GM21528 (cell line): ENCODE measurements around the gene NDC1.
"Not testable (repeated sequence)": the region's sequence is repeated elsewhere in the genome, so short reads cannot be mapped to it uniquely, and the experiment has no call there.

Experiments
- ATAC-seq: cut with Tn5 transposase; IDR thresholded peaks from one replicate; pipeline ENCODE4 v1.9.1; 2021; ENCODE audit warnings: mild to moderate bottlenecking, moderate library complexity; ENCODE audit not compliant: unreplicated experiment, low FRiP score

The NDC1 gene

DNA sequence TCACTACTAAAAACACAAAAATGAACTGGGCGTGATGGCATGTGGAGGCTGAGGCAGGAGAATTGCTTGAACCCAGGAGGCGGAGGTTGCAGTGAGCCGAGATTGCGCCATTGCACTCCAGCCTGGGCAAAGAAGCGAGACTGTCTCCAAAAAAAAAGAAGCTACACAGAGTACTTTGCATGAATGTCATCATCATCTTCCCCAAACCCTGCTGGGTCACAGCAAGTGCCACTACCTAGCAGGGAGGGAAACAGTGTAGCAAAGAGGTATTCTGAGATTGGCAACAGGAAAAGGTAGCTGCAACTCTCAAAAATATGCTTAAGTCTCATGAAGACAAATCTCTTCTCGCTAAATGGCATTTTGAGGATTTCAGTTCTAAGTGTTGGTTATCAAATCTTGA lies 12.8 kb downstream of the NDC1 start:
- no peak for ATAC-seq

DNA sequence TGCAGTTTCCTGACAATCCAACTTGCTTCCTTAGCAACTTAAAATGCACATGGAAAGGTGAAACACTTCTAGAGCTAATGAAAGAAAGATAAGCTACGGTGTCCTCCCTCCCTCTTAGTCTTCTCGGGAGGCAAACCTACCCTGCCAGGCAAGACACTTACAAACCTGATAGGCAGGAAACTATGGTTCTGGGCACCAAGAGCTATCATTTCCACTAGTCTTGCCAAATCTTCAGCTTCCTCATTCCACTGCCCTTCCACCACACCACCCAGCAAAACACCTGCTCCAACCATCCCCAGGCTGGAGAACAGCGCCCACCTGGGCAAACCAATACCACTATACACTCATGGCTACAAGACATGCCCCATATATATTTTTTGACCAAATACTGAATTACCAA lies 15.2 kb downstream of the NDC1 start:
- no peak for ATAC-seq

DNA sequence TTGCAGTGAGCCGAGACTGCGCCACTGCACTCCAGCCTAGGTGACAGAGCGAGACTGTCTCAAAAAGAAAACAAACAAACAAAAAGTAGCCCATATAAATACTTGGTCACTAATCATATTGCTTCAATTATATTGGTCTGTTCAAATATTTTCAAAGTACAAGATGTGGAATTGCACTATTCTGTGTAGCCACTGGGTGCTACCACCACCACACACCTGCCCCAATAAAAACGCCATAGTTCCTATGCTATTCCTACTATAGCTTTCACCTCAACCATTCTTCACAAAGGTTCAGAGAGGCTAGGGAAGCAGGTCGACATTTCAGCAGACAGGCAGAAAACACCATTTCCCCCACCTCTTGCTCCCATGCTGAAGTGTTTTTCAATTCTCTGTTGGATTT lies 16.7 kb downstream of the NDC1 start:
- ATAC-seq = no peak

DNA sequence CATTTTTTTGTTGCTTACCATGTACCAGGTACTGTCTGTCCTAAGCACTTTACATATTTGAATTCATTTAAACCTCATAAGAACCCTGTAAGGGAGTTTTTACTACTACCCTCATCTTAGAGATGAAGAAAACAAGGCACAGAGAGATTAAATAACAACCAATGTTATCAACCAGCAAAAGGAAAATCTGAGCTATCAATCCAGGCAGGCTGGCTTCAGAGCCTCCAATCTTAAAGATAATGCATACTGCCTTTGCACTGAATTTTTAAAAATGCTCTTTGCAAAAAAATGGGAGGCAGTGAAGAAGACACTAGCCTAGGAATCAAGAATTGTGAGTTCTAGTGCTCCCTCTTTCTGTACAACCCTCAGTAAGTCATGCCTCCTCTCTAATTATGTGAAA lies 18.7 kb downstream of the NDC1 start:
- no peak for ATAC-seq

DNA sequence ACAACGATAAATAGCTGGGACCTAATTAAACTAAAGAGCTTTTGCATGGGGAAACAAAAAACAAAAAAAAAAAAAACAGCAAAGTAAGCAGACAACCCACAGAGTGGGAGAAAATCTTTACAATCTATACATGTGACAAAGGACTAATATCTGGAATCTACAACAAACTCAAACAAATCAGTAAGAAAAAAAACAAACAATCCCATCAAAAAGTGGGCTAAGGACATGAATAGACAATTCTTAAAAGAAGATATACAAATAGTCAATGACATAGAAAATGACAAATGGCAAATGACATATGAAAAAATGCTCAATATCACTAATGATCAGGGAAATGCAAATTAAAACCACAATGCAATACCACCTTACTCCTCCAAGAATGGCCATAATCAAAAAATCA lies 21.5 kb downstream of the NDC1 start:
- not testable (repeated sequence) for ATAC-seq

DNA sequence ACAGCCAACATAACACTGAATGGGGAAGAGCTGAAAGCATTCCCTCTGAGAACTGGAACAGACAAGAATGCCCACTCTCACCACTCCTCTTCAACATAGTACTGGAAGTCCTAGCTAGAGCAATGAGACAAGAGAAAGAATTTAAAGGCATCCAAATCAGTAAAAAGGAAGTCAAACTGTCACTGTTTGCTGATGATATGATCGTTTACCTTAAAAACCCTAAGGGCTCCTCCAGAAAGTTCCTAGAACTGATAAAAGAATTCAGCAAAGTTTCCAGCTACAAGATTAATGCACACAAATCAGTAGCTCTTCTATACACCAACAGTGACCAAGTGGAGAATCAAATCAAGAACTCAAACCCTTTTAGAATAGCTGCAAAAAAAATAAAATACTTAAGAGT lies 22.6 kb downstream of the NDC1 start:
- not testable (repeated sequence) for ATAC-seq

DNA sequence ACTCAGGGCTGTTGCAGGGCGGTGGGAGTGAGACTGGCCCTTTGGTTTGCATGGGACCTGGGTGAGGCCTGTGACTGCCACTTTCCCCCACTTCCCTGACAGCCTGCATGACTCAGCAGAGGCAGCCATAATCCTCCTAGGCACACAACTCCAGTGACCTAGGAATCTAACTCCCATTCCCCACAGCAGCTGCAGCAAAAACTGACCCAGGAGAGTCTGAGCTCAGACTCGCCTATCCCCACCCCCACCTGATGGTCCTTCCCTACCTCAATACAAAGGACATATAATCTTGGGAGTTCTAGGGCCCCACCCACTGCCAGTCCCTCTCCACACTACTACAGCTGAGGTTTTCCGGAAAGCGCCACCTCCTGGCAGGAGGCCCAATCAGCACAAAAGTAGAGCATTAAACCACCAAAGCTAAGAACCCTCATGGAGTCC lies 26.7 kb downstream of the NDC1 start:
- no peak for ATAC-seq

DNA sequence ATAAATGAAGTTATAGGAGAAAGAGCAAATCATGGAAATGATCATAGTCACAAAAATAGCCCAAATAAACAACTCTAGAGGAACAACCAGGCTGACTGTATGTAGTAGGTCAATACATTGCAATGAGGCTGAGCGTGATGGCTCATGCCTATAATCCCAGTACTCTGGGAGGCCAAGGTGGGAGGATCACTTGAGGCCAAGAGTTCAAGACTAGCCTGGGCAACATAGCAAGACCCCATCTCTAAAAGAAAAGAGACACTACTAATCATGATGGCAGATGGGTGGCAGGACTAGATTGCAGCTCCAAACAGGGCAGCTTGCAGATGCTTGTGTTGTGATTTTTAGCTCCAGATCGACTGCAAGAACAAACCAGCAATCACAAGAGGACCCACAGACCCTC lies 27.6 kb downstream of the NDC1 start:
- no peak for ATAC-seq

DNA sequence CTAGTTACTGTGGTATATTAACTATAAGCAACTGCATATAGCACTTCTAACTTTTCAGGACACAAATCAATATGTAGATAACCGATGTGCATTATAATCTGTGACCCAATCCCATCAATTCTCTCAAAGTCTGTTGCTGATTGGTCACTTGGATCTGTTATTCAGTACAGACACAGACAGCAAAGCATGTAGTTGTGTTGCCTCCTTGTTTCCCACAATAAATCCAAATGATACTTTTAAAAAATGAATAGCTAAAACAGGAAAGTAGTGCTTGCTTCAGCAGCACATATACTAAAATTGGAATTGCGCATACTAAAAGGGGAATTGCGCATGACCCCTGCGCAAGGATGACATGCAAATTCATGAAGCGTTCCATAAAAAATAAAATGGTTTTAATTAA lies 28.1 kb downstream of the NDC1 start:
- ATAC-seq = no peak

DNA sequence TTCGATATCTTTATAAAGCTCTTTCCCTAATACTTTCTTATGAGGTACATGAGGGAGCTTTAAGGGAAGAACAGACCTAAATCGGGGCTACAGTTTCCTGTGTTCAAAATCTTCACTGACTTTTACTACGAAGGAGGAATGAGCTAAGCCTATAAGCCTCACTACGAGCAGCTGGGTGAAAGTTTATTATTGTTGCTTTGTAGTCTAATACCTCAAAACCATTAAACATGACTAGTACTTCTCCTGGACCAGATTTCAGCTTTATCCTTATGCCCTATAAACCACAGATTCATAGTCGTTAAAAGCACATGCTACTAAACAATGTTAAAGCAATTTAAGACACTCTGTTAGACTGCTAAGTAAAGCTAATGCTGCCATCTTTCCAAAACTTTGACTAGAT lies 30.2 kb downstream of the NDC1 start:
- no peak for ATAC-seq

DNA sequence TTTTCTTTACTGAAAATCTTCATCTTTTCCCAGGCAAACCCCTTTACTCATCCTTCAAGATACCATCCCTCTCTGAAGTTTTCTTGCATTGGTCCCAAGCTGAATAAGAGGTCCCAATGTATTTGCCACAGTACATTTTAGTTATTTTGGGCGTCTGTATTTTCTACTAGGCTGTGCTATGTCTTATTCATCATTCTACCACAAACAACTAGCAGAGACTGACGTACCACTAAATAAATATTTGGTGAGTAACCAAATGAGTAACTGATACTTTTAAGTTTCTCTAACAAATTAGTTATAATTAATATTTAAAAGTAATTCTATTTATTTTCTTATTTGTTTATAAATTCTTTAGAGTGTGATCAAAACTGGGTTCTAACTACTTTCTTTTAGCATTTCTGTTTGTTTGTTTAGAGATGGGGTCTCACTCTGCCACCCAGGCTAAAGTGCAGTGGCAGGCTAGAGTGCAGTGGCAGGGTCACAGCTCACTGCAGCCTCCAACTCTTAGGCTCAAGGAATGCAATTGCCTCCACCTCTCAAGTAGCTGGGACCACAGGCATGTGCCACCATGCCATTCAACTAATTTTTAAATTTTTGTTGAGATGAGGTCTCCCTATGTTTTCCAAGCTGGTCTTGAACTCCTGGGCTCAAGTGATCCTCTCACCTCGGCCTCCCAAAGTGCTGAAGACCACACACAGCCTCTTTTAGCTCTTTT lies 33.1 kb downstream of the NDC1 start:
- ATAC-seq = no peak

DNA sequence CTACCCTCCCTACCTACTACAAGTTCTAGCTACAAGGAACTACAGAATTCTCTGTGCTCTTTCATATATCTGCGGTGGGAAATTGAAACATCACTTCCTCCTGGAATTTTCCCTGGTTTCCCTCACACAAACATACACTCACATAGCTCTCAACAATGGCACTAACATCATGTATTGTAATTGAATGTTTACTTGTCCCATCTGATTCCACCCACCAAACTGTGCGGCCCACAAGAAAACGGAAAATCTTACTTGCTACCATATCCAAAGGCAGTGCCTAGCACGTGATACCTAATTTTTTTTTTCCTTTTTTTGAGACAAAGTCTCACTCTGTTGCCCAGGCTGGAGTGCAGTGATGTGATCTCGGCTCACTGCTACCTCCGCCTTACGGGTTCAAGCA lies 33.9 kb downstream of the NDC1 start:
- no peak for ATAC-seq

DNA sequence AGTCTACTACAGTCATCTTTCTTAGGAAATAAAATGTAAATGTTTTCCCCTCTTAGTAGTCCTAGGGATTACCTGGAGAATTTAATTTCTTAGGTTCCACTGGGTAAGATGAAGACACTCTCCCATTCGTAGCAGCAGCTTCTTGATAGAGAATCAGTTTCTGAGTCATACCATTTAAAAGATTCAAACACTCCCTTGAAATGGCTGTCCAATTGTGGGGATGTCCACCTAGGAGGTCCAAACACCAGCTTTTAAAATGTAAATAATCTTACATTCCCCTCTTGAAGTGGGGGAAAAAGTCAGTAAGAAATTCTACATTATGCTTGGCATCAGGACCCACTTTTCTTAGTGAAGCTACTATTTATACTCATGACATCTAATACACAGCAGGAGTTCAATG lies 37.5 kb downstream of the NDC1 start:
- ATAC-seq = no peak

DNA sequence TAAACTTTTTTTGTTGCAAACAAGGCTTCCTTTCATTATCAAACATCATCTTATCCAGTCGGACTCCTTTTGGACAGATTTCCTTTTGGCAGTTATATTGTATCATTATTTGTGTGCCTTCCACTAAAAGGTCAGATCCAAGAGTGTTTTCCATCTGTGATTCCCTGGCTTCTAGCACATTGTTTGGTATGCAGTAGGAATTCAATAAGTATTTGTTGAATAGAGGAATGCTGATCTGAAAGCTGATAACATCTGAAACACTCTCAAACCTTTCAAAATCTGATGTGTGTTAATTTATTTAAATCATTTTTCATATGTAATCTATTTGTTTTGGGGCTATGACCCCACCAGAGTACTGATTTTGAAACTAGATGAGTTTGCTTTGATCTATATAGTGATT lies 39.0 kb downstream of the NDC1 start:
- no peak for ATAC-seq

DNA sequence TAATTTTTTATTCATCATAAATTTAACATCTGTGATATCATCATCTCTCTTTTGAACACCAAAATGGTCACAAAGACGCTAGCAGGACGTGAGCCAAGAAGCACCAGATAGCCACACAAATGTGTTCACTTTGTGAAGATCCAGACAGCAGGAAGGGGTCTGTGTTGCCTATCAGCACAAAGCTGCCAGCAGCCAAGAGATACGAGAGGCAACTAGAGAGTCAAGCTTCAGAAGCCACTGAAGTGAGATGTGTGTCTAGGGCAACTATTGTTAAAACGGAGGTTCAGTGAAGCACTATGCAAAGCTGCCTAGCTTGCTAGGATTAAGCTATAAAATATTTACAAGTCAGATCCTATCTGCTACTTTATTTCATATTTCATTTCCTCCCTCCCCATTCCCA lies 45.3 kb downstream of the NDC1 start:
- no peak for ATAC-seq

DNA sequence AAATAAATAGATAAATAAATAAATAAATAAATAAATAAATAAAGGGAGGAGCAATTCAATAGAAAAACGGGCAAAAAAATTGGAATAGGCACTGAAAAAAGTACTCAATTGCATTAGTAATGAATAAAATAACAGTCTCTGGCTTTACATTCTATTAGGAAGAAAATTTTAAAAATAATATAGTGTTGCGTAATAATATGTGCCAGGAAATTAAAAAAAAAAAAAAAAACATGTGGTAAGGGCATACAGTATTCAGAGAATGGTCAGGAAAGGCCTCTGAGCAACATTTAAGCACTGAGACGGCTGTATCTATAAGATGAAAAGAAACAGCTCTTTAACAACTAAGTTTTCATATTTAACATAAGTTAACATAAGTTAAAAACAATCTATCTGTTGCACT lies 50.4 kb downstream of the NDC1 start:
- ATAC-seq = no peak

DNA sequence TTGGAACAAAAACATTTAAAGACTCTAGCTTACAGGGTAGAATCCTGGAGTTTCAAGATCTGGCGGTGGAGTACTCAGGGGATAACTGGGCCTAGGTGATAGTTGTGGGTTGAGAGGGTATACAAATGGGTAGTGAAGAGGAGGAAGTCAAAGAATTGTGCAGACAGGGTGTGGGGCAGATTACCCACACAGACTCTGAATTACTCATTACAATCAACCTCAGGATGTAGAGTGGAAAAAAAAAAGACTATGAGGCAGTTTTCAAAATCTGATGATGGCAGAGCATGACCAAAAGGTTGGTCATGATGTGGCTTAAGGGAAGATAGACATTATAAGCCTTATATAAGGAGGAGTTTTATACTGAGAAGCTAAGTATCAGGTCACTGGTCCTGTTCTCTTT lies 55.0 kb downstream of the NDC1 start:
- no peak for ATAC-seq

DNA sequence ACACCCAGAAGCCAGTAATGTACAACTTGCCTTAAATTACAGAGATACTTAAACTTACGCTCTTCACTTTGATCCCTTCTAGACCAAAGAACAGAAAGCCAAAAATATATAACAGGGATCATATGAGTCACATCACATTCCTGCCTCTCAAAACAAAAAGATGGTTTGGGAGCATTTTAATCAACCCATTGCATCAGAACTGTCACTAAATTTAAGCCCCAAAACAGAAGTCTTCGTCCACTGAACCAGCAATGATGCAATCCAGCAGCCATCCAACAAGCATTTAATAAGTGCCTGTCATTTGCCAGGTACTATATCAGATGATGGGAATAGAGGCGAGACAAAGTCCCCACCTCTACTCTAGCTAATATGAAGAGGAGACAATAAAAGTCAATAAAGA lies 56.4 kb downstream of the NDC1 start:
- ATAC-seq = no peak

DNA sequence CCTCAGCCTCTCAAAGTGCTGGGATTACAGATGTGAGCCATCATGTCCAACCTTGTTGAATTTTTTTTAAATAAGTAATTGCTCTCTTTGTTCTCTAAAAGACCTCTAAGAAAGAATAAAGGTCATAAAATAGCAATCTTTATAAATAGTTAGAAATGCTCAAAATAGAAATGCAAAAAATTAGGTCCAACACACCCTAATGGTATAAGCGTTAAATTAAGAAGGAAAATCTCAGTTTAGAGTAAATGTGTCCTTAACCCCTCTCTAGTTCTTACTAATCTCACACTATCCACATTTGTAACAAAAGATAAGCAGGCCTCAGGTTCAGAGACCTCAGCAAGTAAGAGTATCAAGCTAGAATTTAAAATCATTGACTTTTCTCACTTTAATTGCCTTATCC lies 60.8 kb downstream of the NDC1 start:
- no peak for ATAC-seq

DNA sequence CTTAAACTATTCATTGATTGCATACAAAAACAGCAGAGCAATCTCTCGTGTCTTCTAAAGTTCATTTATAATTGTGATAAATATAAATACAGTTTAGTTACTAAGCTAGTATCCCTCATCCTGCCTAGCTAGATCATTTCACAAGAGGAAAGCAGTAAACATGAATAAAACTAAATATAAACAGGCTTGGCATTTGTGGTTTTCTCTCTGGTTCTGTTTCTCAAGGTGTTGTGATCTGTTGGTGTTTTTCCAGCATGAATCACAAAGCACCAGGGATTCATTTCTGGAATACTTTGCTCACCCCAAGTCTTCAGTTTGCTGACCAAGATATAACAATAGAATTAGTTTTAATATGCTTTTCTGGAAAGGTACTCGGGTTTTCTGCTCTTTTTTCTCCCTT lies 66.4 kb downstream of the NDC1 start:
- ATAC-seq = no peak

DNA sequence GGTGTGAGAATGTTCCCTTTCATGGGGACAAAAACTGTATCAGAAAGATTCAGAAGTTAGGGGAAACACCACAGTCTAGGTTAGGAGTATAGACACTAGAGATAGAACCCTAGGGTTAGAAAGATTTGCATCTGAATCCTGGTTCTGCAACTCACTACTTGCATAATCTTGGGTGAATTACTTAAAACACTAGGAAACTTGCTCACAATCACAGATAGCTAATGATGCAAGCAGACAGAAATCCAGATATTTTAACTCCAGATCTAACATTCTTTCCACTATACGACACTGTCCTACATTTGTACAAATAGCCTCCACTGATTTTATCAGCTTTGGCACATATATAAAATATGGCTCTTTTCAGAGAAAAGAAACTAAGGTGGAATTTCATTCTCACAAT lies 68.3 kb downstream of the NDC1 start:
- ATAC-seq = no peak

DNA sequence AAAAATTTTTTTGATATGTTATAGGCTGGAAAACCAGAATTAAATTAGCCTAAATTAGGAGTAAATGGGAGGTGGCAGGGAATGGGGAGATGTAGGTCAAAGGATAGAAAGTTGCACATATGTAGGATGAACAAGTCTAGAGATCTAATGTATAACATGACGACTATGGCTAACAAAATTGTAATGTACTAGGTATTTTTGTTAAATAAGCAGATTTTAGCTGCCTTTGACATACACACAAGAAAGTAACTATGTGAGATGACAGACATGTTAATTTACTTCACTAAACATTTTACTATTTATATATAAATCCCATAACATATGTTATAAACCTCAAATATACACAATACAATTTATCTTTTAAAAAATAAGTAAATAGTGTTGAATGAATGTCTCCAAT lies 68.9 kb downstream of the NDC1 start:
- no peak for ATAC-seq

DNA sequence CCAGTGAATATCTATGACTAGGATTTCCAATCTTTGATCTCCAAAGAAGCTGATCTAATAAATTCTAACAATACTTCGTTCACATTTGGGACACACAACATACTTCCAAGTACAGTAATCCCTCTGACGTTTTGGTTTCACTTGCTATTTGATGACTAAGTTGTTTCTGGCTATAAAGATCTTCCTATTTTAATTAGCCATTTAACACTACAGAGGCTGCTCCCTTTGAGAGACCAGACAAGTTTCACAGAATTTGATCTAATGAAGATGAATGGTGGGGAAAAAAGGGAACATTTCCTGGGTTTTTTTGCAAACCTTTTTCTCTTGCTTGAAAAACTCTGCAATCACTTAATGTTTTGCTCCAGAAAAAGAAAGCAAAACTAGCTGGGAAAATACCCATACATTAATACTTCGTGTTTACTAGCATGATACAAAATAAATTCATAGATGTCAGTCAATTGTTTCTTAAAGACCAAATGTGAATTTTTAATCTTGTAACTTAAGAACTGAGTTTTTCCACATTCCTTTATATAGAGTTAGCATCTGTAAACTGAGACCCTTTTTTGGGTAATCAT lies 71.2 kb downstream of the NDC1 start:
- no peak for ATAC-seq
